IPS DF 19.7 (cell line): ENCODE measurements around the gene SEMA3E.
"Not testable (repeated sequence)": the region's sequence is repeated elsewhere in the genome, so short reads cannot be mapped to it uniquely, and the experiment has no call there.

Source experiments
- DNase-seq: peaks from one replicate; pipeline ENCODE4 v3.0.0-alpha.2; 2013; ENCODE audit warnings: low read depth, low spot score

SEMA3E gene

GRCh38 chr7:83648464-83649241 lies at the start of gene SEMA3E:
TSS of gene SEMA3E (minus strand) at chr7:83649139.
- DNase-seq: no peak

- DNase-seq: no peak
Measured at GRCh38 chr7:83697804-83698530, 49.0 kb upstream of the SEMA3E start.

- no peak for DNase-seq
Measured at GRCh38 chr7:83696101-83696500, 47.2 kb upstream of the SEMA3E start.

- DNase-seq: peak; percentile 42
Measured at GRCh38 chr7:83695128-83695960, 46.4 kb upstream of the SEMA3E start.

- no peak for DNase-seq
Measured at GRCh38 chr7:83693256-83693655, 44.3 kb upstream of the SEMA3E start.

- DNase-seq: no peak
Measured at GRCh38 chr7:83691095-83691494, 42.2 kb upstream of the SEMA3E start.

- DNase-seq: no peak
Measured at GRCh38 chr7:83689855-83690254, 40.9 kb upstream of the SEMA3E start.

GRCh38 chr7:83686416-83686815 lies 37.5 kb upstream of the SEMA3E start:
- DNase-seq: no peak

- DNase-seq: peak; percentile 100
Measured at GRCh38 chr7:83684928-83685327, 36.0 kb upstream of the SEMA3E start.

- no peak for DNase-seq
Measured at GRCh38 chr7:83681200-83681778, 32.4 kb upstream of the SEMA3E start.

GRCh38 chr7:83677180-83677866 lies 28.4 kb upstream of the SEMA3E start:
- DNase-seq: no peak

GRCh38 chr7:83673291-83673690 lies 24.4 kb upstream of the SEMA3E start:
- not testable (repeated sequence) for DNase-seq

- DNase-seq: peak; percentile 65
Measured at GRCh38 chr7:83672157-83672556, 23.2 kb upstream of the SEMA3E start.

GRCh38 chr7:83663131-83663530 lies 14.2 kb upstream of the SEMA3E start:
- no peak for DNase-seq

GRCh38 chr7:83658126-83658525 lies 9.2 kb upstream of the SEMA3E start:
- DNase-seq: no peak

- no peak for DNase-seq
Measured at GRCh38 chr7:83655951-83656556, 7.1 kb upstream of the SEMA3E start.

- DNase-seq: no peak
Measured at GRCh38 chr7:83652481-83652880, 3.5 kb upstream of the SEMA3E start.

GRCh38 chr7:83649701-83650100 lies 762 bp upstream of the SEMA3E start:
- no peak for DNase-seq

- DNase-seq: no peak
Measured at GRCh38 chr7:83646027-83646426, 2.9 kb downstream of the SEMA3E start.

- no peak for DNase-seq
Measured at GRCh38 chr7:83643739-83644138, 5.2 kb downstream of the SEMA3E start.

- no peak for DNase-seq
Measured at GRCh38 chr7:83643012-83643411, 5.9 kb downstream of the SEMA3E start.
